H9 (cell line): ENCODE data around the gene CYP27A1. TPM values are rescaled to one million over a fixed set of nuclear protein-coding genes. Genes with fewer than 3 reads are reported as not detected.
A peak's percentile ranks its signal among the peaks of the same experiment; 100 is the strongest.

Experiments
- DNase-seq: peaks from one replicate; pipeline ENCODE4 v3.0.0-alpha.2; 2017
- H2AFZ ChIP-seq: one replicate; pipeline ENCODE4 v1.6.1; 2013; ENCODE audit warnings: mild to moderate bottlenecking, low read length, control low read depth, moderate library complexity
- H2AK5ac ChIP-seq: 2 replicates; pipeline ENCODE4 v1.6.1; 2013; ENCODE audit warnings: low read length, control low read depth, mixed read lengths; ENCODE audit not compliant: insufficient read length
- H2BK120ac ChIP-seq: one replicate; pipeline ENCODE4 v1.6.1; 2013; ENCODE audit warnings: low read depth, mild to moderate bottlenecking, low read length, control low read depth, inconsistent platforms; ENCODE audit not compliant: poor library complexity, severe bottlenecking
- H2BK12ac ChIP-seq: 2 replicates; pipeline ENCODE4 v1.6.1; 2013; ENCODE audit warnings: low read length, control low read depth, mixed read lengths, low read depth; ENCODE audit not compliant: insufficient read length
- H2BK15ac ChIP-seq: 2 replicates; pipeline ENCODE4 v1.6.1; 2013; ENCODE audit warnings: low read depth, low read length, control low read depth
- H2BK20ac ChIP-seq: one replicate; pipeline ENCODE4 v1.6.1; 2013; ENCODE audit warnings: low read depth, mild to moderate bottlenecking, low read length, control low read depth, inconsistent platforms; ENCODE audit not compliant: poor library complexity, severe bottlenecking
- H2BK5ac ChIP-seq: 2 replicates; pipeline ENCODE4 v1.6.1; 2013; ENCODE audit warnings: low read length, control low read depth, mixed read lengths; ENCODE audit not compliant: insufficient read length
- H3K14ac ChIP-seq: 2 replicates; pipeline ENCODE4 v1.6.1; 2013; ENCODE audit warnings: low read length, control low read depth; ENCODE audit not compliant: insufficient read depth
- H3K18ac ChIP-seq: 2 replicates; pipeline ENCODE4 v1.6.1; 2013; ENCODE audit warnings: low read depth, mild to moderate bottlenecking, mixed read lengths, low read length, control low read depth; ENCODE audit not compliant: insufficient read length
- H3K23ac ChIP-seq: 2 replicates; pipeline ENCODE4 v1.6.1; 2013; ENCODE audit warnings: low read length, control low read depth, mixed read lengths, low read depth; ENCODE audit not compliant: insufficient read length
- H3K23me2 ChIP-seq: 2 replicates; pipeline ENCODE4 v1.6.1; 2013; ENCODE audit warnings: low read depth, mild to moderate bottlenecking, mixed read lengths, low read length, control low read depth; ENCODE audit not compliant: insufficient read length, poor library complexity, severe bottlenecking
- H3K27ac ChIP-seq: 2 replicates; pipeline ENCODE4 v1.5.1; 2013; ENCODE audit warnings: low read length, control low read depth, mixed read lengths, low read depth; ENCODE audit not compliant: insufficient read length
- H3K27me3 ChIP-seq: 2 replicates; pipeline ENCODE4 v1.6.1; 2013; ENCODE audit warnings: low read length, control low read depth, inconsistent platforms; ENCODE audit not compliant: insufficient read depth
- H3K4ac ChIP-seq: 2 replicates; pipeline ENCODE4 v1.6.1; 2013; ENCODE audit warnings: low read depth, mild to moderate bottlenecking, control low read depth, inconsistent platforms, low read length, moderate library complexity
- H3K4me1 ChIP-seq: 2 replicates; pipeline ENCODE4 v1.6.1; 2013; ENCODE audit warnings: low read length, control low read depth, inconsistent platforms; ENCODE audit not compliant: insufficient read depth
- H3K4me2 ChIP-seq: 2 replicates; pipeline ENCODE4 v1.6.1; 2013; ENCODE audit warnings: low read length, control low read depth, mixed read lengths; ENCODE audit not compliant: insufficient read length, insufficient read depth
- H3K56ac ChIP-seq: 2 replicates; pipeline ENCODE4 v1.6.1; 2013; ENCODE audit warnings: low read depth, mild to moderate bottlenecking, mixed read lengths, low read length, control low read depth; ENCODE audit not compliant: insufficient read length
- H3K79me1 ChIP-seq: 2 replicates; pipeline ENCODE4 v1.6.1; 2013; ENCODE audit warnings: low read depth, mild to moderate bottlenecking, moderate library complexity, low read length, control low read depth, inconsistent platforms; ENCODE audit not compliant: insufficient read depth, poor library complexity, severe bottlenecking
- H3K79me2 ChIP-seq: 2 replicates; pipeline ENCODE4 v1.6.1; 2013; ENCODE audit warnings: low read length, control low read depth, inconsistent platforms; ENCODE audit not compliant: insufficient read depth
- H3K9ac ChIP-seq: 2 replicates; pipeline ENCODE4 v1.6.1; 2013; ENCODE audit warnings: low read length, control low read depth, mixed read lengths; ENCODE audit not compliant: insufficient read length; ENCODE audit errors: extremely low read depth
- H3K9me3 ChIP-seq: one replicate; pipeline ENCODE4 v1.6.1; 2013; ENCODE audit warnings: low read depth, low read length, inconsistent platforms; ENCODE audit not compliant: control insufficient read depth
- H3T11ph ChIP-seq: one replicate; pipeline ENCODE4 v1.6.1; 2013; ENCODE audit warnings: mild to moderate bottlenecking, low read length, control low read depth, inconsistent platforms
- H4K20me1 ChIP-seq: one replicate; pipeline ENCODE4 v1.6.1; 2013; ENCODE audit not compliant: control insufficient read depth, insufficient read length, insufficient read depth
- H4K5ac ChIP-seq: 2 replicates; pipeline ENCODE4 v1.6.1; 2013; ENCODE audit warnings: low read depth, mild to moderate bottlenecking, mixed read lengths, low read length, control low read depth; ENCODE audit not compliant: insufficient read length
- H4K8ac ChIP-seq: replicated peaks from 2 replicates; pipeline ENCODE4 v1.6.1; 2013; ENCODE audit warnings: low read length, control low read depth, mixed read lengths, low read depth; ENCODE audit not compliant: insufficient read length
- H4K91ac ChIP-seq: 2 replicates; pipeline ENCODE4 v1.6.1; 2013; ENCODE audit warnings: low read depth, mild to moderate bottlenecking, moderate library complexity, mixed read lengths, low read length, control low read depth; ENCODE audit not compliant: insufficient read length
- H3K27ac Mint-ChIP-seq, 3 experiments: 2 replicates in 2 of 3; 3 replicates in 1 of 3; pipeline ENCODE4 v1.8.0; 2020 to 2021; ENCODE audit warnings: mixed read lengths in 3 of 3, mild to moderate bottlenecking in 1 of 3, moderate library complexity in 1 of 3
- H3K27me3 Mint-ChIP-seq: 2 replicates; pipeline ENCODE4 v1.8.0; 2021; ENCODE audit warnings: low read depth, mild to moderate bottlenecking, moderate library complexity, mixed read lengths
- H3K36me3 Mint-ChIP-seq, 3 experiments: 2 replicates in 2 of 3; 3 replicates in 1 of 3; pipeline ENCODE4 v1.8.0; 2020 to 2021; ENCODE audit warnings: low read depth in 3 of 3, mixed read lengths in 3 of 3; ENCODE audit not compliant: insufficient read depth in 1 of 3
- H3K4me1 Mint-ChIP-seq, 2 experiments: 2 replicates each; pipeline ENCODE4 v1.8.0; 2020; ENCODE audit warnings: mixed read lengths in 2 of 2
- H3K4me3 Mint-ChIP-seq, 2 experiments: 2 replicates in 1 of 2; 3 replicates in 1 of 2; pipeline ENCODE4 v1.8.0; 2020 to 2021; ENCODE audit warnings: mild to moderate bottlenecking in 2 of 2, mixed read lengths in 2 of 2, moderate library complexity in 1 of 2
- H3K9me3 Mint-ChIP-seq, 2 experiments: 2 replicates in 1 of 2; 3 replicates in 1 of 2; pipeline ENCODE4 v1.8.0; 2020; ENCODE audit warnings: mild to moderate bottlenecking in 2 of 2, mixed read lengths in 2 of 2, moderate library complexity in 1 of 2
- CTCF ChIP-seq: fragments of 200-600 bp; sonication (generic); conservative IDR thresholded peaks from 3 replicates; pipeline ENCODE4 v1.8.0; 2021; ENCODE audit warnings: antibody characterized with exemption, mild to moderate bottlenecking
- WGBS: extraction: QIAGEN DNeasy Blood & Tissue Kit; methylation state at CpG from one replicate; pipeline ENCODE4 v1.1.7; 2013; ENCODE audit warnings: missing lambda C conversion rate, low lambda C conversion rate, mixed read lengths; ENCODE audit not compliant: insufficient read length; ENCODE audit errors: extremely low coverage; 5-methylcytosine and 5-hydroxymethylcytosine counted together
- total RNA-seq: library from RNA; stranded (reverse); gene quantifications from 2 replicates; pipeline ENCODE4 v1.2.1, GENCODE V29; 2021

CYP27A1 gene
- total RNA-seq, 1 experiment from 2014 or later: 3.1 TPM

- Histone ChIP-seq H3K23ac (no peak overlapping the region), H3K79me2 (no peaks in the 10 kb centered on the region), H3K27ac (no peak overlapping the region), H4K20me1 (no peaks in the 10 kb centered on the region), H4K8ac (no peak overlapping the region), H4K5ac (no peak overlapping the region), H3K56ac (no peak overlapping the region), H3K4me2 (peak overlapping the region; percentile 5), H2BK120ac (no peak overlapping the region), H3K9ac (no peak overlapping the region), H3K79me1 (no peaks in the 10 kb centered on the region), H3K14ac (no peak overlapping the region), H3K27me3 (peaks cover 87% of the 10 kb centered on the region), H3K4me1 (peaks cover 2% of the 10 kb centered on the region; the same call in 1 of the 2 replicates), H2BK15ac (no peak overlapping the region), H4K91ac (no peak overlapping the region), H2AK5ac (no peak overlapping the region), H2BK20ac (no peak overlapping the region), H3K9me3 (no peaks in the 10 kb centered on the region), H3K18ac (no peak overlapping the region), H2AFZ (no peak overlapping the region), H3K23me2 (peaks cover 3% of the 10 kb centered on the region), H3K4ac (no peak overlapping the region), H2BK5ac (no peak overlapping the region), H2BK12ac (no peak overlapping the region), H3T11ph (no peak overlapping the region)
- no peak for TF ChIP-seq CTCF
- Mint-ChIP-seq H3K4me1 (peaks cover 29 to 57% of the 10 kb centered on the region in 2 experiments), H3K9me3 (peaks cover 0 to 3% of the 10 kb centered on the region in 2 experiments; a peak in 1 of 5 replicates), H3K4me3 (peak overlapping the region; percentile 53 to 85), H3K36me3 (no peaks in the 10 kb centered on the region), H3K27me3 (peaks cover 98% of the 10 kb centered on the region), H3K27ac (no peak overlapping the region)
- WGBS: no CpG with 5 or more reads among the region's 51 CpGs
- peak; percentile 60 for DNase-seq
These were observed 77.0 kb downstream of the CYP27A1 start for GRCh38 chr2:218858671-218859555.
